ENCODE data around the gene DCST1.

DNA sequence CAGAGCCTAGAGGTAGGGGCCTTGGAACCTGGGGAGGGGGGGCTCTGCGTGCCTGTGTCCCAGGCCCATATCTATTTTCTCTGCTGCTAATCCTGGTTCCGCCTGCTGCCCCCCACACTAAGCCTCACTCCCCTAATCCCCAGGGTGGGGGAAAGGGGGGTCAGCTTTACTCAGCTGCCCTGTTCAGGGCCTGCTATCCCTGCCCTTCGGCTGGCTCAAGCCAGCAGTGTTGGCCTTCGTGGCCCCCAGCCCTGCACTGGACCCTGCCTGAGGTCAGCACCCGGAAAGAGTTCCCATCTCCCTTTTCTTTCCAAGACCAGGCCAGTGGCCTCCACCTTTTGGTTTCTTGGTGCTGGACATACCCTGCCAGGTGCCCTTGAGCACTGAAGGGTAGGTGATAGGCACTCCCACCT lies 22.6 kb upstream of the DCST1 start:
- TF ChIP-seq, protein P1, sequence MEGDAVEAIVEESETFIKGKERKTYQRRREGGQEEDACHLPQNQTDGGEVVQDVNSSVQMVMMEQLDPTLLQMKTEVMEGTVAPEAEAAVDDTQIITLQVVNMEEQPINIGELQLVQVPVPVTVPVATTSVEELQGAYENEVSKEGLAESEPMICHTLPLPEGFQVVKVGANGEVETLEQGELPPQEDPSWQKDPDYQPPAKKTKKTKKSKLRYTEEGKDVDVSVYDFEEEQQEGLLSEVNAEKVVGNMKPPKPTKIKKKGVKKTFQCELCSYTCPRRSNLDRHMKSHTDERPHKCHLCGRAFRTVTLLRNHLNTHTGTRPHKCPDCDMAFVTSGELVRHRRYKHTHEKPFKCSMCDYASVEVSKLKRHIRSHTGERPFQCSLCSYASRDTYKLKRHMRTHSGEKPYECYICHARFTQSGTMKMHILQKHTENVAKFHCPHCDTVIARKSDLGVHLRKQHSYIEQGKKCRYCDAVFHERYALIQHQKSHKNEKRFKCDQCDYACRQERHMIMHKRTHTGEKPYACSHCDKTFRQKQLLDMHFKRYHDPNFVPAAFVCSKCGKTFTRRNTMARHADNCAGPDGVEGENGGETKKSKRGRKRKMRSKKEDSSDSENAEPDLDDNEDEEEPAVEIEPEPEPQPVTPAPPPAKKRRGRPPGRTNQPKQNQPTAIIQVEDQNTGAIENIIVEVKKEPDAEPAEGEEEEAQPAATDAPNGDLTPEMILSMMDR (IDR thresholded peaks at IDR 0.05) = no peak
- no peak for TF ChIP-seq POLR2A (IDR thresholded peaks at IDR 0.05)
